ENCODE results near the gene CENPB. TPM values are rescaled to one million over a fixed set of nuclear protein-coding genes. Genes with fewer than 3 reads are reported as not detected.
A peak's percentile ranks its signal among the peaks of the same experiment; 100 is the strongest.

CENPB gene
- total and polyA plus RNA-seq, 5 donors from 2014 or later: 1.2 to 38.5 (median 1.6) TPM

DNA sequence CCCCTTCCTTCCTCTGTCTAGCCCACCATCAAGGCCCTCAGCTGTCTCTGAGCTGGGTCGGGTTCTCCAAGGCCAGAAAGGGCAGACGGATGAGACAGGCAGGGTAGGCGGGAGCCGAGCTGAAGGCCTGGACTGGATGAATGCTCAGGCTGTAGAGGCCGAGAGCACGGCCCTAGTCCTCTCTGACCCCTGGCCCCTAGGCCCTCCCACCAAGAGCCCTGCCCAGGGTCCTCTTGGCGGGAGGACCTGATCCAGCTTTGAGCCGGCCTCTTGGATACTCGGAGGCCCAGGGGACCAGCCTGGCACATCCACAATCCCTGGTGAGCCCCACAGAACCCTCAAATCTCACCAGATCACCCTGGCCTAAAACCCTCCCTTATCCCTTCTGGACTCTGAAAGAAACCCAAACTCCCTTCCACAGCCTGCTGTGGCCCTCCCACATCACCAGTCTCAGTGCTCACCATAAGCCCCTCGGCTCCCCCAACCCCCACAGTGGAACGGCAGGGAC lies 27.2 kb downstream of the CENPB start:
- no peak overlapping the region for H3K4me3 Mint-ChIP-seq
- Histone ChIP-seq H3K27me3 (ENCODE audit: control insufficient read depth, insufficient read depth, low read length) (no peaks in the 10 kb centered on the region), H3K4me3 (ENCODE audit: low read depth, low read length) (no peak overlapping the region), H3K27ac (ENCODE audit: insufficient read depth, low read length, poor library complexity, severe bottlenecking) (no peak overlapping the region), H3K4me1 (ENCODE audit: control insufficient read depth, insufficient read depth, low read length, poor library complexity, severe bottlenecking) (no peaks in the 10 kb centered on the region), H3K36me3 (ENCODE audit: control insufficient read depth, insufficient read depth, low read length) (no peaks in the 10 kb centered on the region), H3K9me3 (ENCODE audit: control insufficient read depth in 2 of 2, low read length in 2 of 2) (no peaks in the 10 kb centered on the region)
- no peaks in the 10 kb centered on the region for H3K27me3 Mint-ChIP-seq
- H3K9me3 Mint-ChIP-seq: peaks cover 0 to 1% (median 0%) of the 10 kb centered on the region in 7 donors
- peaks cover 11% of the 10 kb centered on the region for H3K36me3 Mint-ChIP-seq
- ATAC-seq (ENCODE audit: low read depth in 2 of 2) (no peak), DNase-seq (no peak)
- H3K4me1 Mint-ChIP-seq: peaks cover 0 to 2% (median under 1%) of the 10 kb centered on the region in 4 donors
- peak overlapping the region in 1 of 3 donors; percentile 62 for H3K27ac Mint-ChIP-seq

DNA sequence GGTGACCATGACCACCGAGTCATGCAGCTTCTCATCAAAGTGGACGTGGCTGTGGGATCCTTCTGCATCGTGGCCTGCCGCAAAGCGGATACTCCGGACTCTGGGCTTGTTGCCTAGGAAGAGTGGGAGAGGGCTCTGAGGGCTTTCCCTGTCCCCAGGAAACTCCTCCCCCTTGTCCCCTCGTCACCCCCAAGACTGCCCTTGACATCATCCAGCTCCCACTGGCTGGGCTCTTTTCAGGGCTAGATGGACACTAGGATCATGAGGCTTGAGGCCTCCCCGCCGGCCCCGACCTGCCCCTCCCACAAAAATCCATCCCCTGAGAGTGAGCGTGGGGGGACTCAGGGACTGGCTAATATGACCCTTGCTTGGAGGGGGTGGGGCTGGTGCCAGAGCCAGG lies 28.0 kb downstream of the CENPB start:
- Mint-ChIP-seq H3K27ac (no peak overlapping the region), H3K4me3 (no peak overlapping the region), H3K27me3 (no peaks in the 10 kb centered on the region), H3K36me3 (peaks cover 11% of the 10 kb centered on the region), H3K4me1 (peaks cover 0 to 2% (median under 1%) of the 10 kb centered on the region in 4 donors), H3K9me3 (peaks cover 0 to 1% (median 0%) of the 10 kb centered on the region in 7 donors)
- H3K4me3 ChIP-seq (ENCODE audit: low read depth, low read length): no peak overlapping the region
- no peak overlapping the region for H3K27ac ChIP-seq (ENCODE audit: insufficient read depth, low read length, poor library complexity, severe bottlenecking)
- DNase-seq (no peak), ATAC-seq (ENCODE audit: low read depth in 2 of 2) (no peak)
- H3K36me3 ChIP-seq (ENCODE audit: control insufficient read depth, insufficient read depth, low read length): no peaks in the 10 kb centered on the region
- H3K9me3 ChIP-seq (ENCODE audit: control insufficient read depth in 2 of 2, low read length in 2 of 2): no peaks in the 10 kb centered on the region
- no peaks in the 10 kb centered on the region for H3K4me1 ChIP-seq (ENCODE audit: control insufficient read depth, insufficient read depth, low read length, poor library complexity, severe bottlenecking)
- no peaks in the 10 kb centered on the region for H3K27me3 ChIP-seq (ENCODE audit: control insufficient read depth, insufficient read depth, low read length)

DNA sequence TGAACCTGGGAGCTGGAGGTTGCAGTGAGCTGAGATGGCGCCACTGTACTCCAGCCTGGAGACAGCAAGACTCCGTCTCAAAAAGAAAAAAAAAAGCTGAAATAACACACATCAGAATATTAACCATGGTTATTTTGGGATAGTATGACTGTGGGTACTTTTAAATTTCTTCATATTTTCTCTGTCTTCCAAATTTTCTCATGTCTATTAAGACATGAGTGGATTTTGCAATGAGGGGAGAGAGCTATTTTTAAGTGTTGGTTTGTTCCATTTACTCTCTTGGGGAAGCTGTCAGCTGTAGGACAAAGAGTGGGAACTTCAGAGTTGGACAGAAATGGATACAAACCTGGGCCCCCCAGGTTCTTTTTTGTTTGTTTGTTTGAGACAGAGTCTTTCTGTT lies 29.3 kb downstream of the CENPB start:
- Mint-ChIP-seq H3K36me3 (peaks cover 11% of the 10 kb centered on the region), H3K4me1 (peaks cover 0 to 13% (median 3%) of the 10 kb centered on the region in 4 donors), H3K4me3 (no peak overlapping the region), H3K27ac (no peak overlapping the region), H3K9me3 (peaks cover 0 to 1% (median 0%) of the 10 kb centered on the region in 7 donors), H3K27me3 (no peaks in the 10 kb centered on the region)
- H3K9me3 ChIP-seq (ENCODE audit: control insufficient read depth in 2 of 2, low read length in 2 of 2): no peaks in the 10 kb centered on the region
- no peaks in the 10 kb centered on the region for H3K27me3 ChIP-seq (ENCODE audit: control insufficient read depth, insufficient read depth, low read length)
- H3K36me3 ChIP-seq (ENCODE audit: control insufficient read depth, insufficient read depth, low read length): no peaks in the 10 kb centered on the region
- H3K4me1 ChIP-seq (ENCODE audit: control insufficient read depth, insufficient read depth, low read length, poor library complexity, severe bottlenecking): no peaks in the 10 kb centered on the region
- ATAC-seq (ENCODE audit: low read depth in 2 of 2): no peak
- no peak overlapping the region for H3K27ac ChIP-seq (ENCODE audit: insufficient read depth, low read length, poor library complexity, severe bottlenecking)
- DNase-seq: no peak
- no peak overlapping the region for H3K4me3 ChIP-seq (ENCODE audit: low read depth, low read length)

DNA sequence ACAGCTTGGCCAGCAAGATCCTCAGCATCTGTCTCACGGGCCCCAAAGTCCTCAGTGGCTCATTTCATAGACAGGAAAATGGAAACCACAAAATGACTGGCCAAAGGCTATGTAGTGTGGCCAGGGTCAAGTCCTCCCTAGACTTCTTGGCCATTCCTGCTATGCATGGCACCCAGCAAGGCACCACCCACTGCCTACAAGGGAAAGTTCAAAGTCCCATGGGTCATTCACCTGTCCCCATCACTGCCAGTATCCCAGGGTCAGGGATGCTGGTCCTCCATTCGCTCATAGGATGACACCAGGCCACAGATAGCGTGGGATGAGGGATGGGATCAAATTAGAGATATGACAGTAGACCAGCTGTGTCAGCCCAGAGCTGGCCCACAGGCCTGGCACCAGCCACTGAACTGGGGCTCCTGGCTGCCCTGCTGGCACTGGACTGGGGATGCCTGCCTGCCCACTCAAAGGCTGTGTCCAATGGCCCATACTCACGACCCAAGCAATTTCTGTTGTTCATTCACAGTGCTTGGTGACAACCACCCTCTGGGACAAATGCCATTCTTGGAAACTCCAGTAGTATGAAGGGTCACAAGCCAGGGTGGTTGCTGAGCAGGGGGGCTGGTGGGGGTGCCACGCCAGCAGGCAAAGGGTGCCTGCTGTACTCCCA lies 30.6 kb downstream of the CENPB start:
- peaks cover 11% of the 10 kb centered on the region for H3K36me3 Mint-ChIP-seq
- H3K4me3 Mint-ChIP-seq: no peak overlapping the region
- no peaks in the 10 kb centered on the region for H3K9me3 Mint-ChIP-seq
- peaks cover 0 to 16% (median 2%) of the 10 kb centered on the region in 4 donors for H3K4me1 Mint-ChIP-seq
- Histone ChIP-seq H3K4me1 (ENCODE audit: control insufficient read depth, insufficient read depth, low read length, poor library complexity, severe bottlenecking) (no peaks in the 10 kb centered on the region), H3K36me3 (ENCODE audit: control insufficient read depth, insufficient read depth, low read length) (no peaks in the 10 kb centered on the region), H3K9me3 (ENCODE audit: control insufficient read depth in 2 of 2, low read length in 2 of 2) (no peaks in the 10 kb centered on the region), H3K27me3 (ENCODE audit: control insufficient read depth, insufficient read depth, low read length) (no peaks in the 10 kb centered on the region), H3K4me3 (ENCODE audit: low read depth, low read length) (no peak overlapping the region), H3K27ac (ENCODE audit: insufficient read depth, low read length, poor library complexity, severe bottlenecking) (no peak overlapping the region)
- ATAC-seq (ENCODE audit: low read depth in 2 of 2): no peak
- DNase-seq: no peak
- no peaks in the 10 kb centered on the region for H3K27me3 Mint-ChIP-seq
- no peak overlapping the region for H3K27ac Mint-ChIP-seq

DNA sequence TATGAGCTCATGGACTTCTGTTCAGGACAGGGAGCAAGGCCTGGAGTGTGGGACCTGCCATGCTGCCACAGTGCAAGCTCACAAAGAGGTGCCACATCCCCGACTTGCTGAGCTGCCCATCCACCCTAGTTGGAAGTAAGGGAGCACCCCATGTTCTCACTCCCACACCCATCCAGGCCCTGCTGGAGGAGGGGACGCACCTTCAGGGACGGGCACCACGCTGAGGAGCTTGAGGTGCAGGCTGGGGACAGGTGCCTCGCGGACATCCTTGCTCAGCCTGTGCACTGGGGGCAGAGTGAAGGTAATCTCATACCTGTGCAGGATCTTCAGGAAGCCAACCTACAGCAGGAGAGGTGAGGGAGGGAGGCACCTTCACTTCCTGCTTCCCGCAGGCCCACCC lies 31.3 kb downstream of the CENPB start:
- no peak overlapping the region for H3K4me3 Mint-ChIP-seq
- H3K27ac Mint-ChIP-seq: peak overlapping the region in 1 of 3 donors; percentile 79
- no peaks in the 10 kb centered on the region for H3K27me3 Mint-ChIP-seq
- Histone ChIP-seq H3K27ac (ENCODE audit: insufficient read depth, low read length, poor library complexity, severe bottlenecking) (no peak overlapping the region), H3K27me3 (ENCODE audit: control insufficient read depth, insufficient read depth, low read length) (no peaks in the 10 kb centered on the region), H3K9me3 (ENCODE audit: control insufficient read depth in 2 of 2, low read length in 2 of 2) (no peaks in the 10 kb centered on the region), H3K4me1 (ENCODE audit: control insufficient read depth, insufficient read depth, low read length, poor library complexity, severe bottlenecking) (no peaks in the 10 kb centered on the region), H3K36me3 (ENCODE audit: control insufficient read depth, insufficient read depth, low read length) (no peaks in the 10 kb centered on the region), H3K4me3 (ENCODE audit: low read depth, low read length) (no peak overlapping the region)
- peaks cover 0 to 16% (median 2%) of the 10 kb centered on the region in 4 donors for H3K4me1 Mint-ChIP-seq
- DNase-seq (no peak), ATAC-seq (ENCODE audit: low read depth in 2 of 2) (no peak)
- no peaks in the 10 kb centered on the region for H3K9me3 Mint-ChIP-seq
- peaks cover 11% of the 10 kb centered on the region for H3K36me3 Mint-ChIP-seq

DNA sequence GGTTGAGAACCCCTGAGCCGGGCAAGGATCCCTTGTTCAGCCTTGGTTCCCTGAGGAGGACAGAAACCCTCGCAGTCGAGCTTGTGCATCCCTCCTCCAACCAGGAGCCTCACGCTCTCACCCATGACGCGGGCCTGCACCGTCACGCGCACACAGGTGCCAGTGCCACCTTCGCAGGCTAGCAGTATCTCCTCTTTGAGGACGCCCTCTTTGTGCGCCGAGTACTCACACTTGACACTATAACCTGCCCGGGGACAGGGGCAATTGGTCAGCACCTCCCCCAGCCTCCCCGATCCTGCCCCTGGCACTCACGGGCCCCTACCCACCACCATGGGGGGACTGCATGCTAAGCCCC lies 32.3 kb downstream of the CENPB start:
- Mint-ChIP-seq H3K36me3 (peaks cover 7% of the 10 kb centered on the region), H3K27ac (peak overlapping the region in 1 of 3 donors; percentile 79), H3K9me3 (no peaks in the 10 kb centered on the region), H3K4me3 (no peak overlapping the region), H3K4me1 (peaks cover 0 to 13% (median 2%) of the 10 kb centered on the region in 4 donors), H3K27me3 (no peaks in the 10 kb centered on the region)
- no peak for ATAC-seq (ENCODE audit: low read depth in 2 of 2)
- Histone ChIP-seq H3K4me1 (ENCODE audit: control insufficient read depth, insufficient read depth, low read length, poor library complexity, severe bottlenecking) (no peaks in the 10 kb centered on the region), H3K4me3 (ENCODE audit: low read depth, low read length) (no peak overlapping the region), H3K27ac (ENCODE audit: insufficient read depth, low read length, poor library complexity, severe bottlenecking) (no peak overlapping the region), H3K9me3 (ENCODE audit: control insufficient read depth in 2 of 2, low read length in 2 of 2) (no peaks in the 10 kb centered on the region), H3K27me3 (ENCODE audit: control insufficient read depth, insufficient read depth, low read length) (no peaks in the 10 kb centered on the region), H3K36me3 (ENCODE audit: control insufficient read depth, insufficient read depth, low read length) (no peaks in the 10 kb centered on the region)
- no peak for DNase-seq

DNA sequence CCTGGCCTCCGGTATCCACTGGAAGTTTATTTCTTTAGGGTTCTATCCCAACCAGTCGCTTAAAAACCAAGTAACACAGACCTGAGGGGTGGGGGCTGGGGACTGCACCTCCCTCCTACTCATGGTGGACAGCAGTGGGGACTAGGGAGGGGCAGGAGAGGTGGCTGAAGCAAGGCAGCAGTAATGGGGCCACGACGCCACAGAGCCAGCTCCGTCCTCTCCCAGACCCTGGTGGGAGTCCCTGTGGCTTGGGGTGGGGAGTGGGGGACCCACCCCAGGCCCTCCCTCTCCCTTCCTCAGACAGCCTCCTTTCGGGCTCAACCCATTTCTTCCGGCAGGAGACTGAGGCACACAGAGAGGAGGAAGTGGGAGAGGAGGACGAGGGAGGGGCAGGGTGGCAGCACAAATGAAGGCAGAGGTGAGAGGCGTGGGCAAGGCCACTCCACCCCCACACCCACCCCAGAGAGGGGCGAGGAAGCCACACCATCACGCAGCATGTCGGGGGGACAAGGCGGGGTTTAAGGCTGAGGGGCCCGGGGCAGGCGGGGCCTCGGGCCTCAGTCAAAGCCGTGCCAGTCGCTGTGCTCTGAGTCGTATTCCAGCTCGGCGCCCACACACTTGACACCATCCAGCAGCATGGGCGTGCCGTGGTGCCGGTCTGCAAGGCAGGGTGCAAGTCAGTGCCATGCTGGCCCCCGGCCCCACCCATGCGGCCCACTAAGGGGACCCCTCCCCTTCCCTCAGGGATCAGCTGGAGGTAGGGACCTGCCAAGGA lies 32.9 kb downstream of the CENPB start:
- H3K4me1 Mint-ChIP-seq: peaks cover 0 to 13% (median 2%) of the 10 kb centered on the region in 4 donors
- H3K27ac Mint-ChIP-seq: peak overlapping the region in 1 of 3 donors; percentile 65
- ATAC-seq (ENCODE audit: low read depth in 2 of 2) (no peak), DNase-seq (no peak)
- Histone ChIP-seq H3K27ac (ENCODE audit: insufficient read depth, low read length, poor library complexity, severe bottlenecking) (no peak overlapping the region), H3K27me3 (ENCODE audit: control insufficient read depth, insufficient read depth, low read length) (no peaks in the 10 kb centered on the region), H3K4me1 (ENCODE audit: control insufficient read depth, insufficient read depth, low read length, poor library complexity, severe bottlenecking) (no peaks in the 10 kb centered on the region), H3K4me3 (ENCODE audit: low read depth, low read length) (no peak overlapping the region), H3K9me3 (ENCODE audit: control insufficient read depth in 2 of 2, low read length in 2 of 2) (no peaks in the 10 kb centered on the region), H3K36me3 (ENCODE audit: control insufficient read depth, insufficient read depth, low read length) (no peaks in the 10 kb centered on the region)
- H3K36me3 Mint-ChIP-seq: peaks cover 7% of the 10 kb centered on the region
- no peaks in the 10 kb centered on the region for H3K9me3 Mint-ChIP-seq
- H3K27me3 Mint-ChIP-seq: no peaks in the 10 kb centered on the region
- H3K4me3 Mint-ChIP-seq: no peak overlapping the region

Measured in CD4-positive, CD25-positive, alpha-beta regulatory T cell (primary cell).